ENCODE data around the gene CYB5R2. TPM values are rescaled to one million over a fixed set of nuclear protein-coding genes. Genes with fewer than 3 reads are reported as not detected.

The CYB5R2 gene
- total RNA-seq: 3.8 and 4.5 TPM in 2 replicates

DNA sequence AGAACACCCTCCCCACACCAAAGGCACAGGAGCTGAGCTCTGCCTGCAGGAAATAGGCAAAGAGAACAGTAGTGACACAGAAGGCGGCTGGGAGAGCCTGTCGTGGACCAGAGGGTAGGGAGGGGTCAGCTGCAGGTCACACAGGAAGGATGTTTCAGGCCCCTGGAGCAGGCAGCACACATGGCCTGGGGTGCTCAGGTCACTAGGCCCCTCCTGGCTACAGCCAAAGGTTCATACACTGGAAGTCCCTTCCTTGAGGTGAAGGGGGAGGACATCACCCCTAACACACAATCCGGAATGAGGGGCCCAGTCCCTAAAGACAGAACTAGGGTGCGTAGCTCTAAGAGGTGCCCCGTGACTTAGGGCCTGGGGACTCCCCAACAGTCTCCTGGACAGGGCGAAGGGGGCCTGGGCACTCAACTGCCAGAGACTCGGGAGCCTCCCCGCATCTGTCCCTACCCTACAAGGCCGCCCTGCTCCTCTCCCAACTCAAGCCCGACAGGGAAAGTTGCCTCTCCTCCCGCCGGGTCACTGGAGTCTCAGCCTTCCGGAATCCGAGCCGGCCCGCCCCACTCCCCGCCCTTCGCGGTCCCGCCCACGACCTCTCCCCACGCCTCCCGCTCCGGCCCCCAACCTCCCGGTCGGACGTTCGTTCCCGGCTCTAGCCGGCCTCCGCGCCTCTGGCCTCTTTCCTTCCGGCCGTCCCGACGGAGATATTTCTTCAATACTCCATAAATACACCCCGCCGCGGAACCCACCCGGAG is at the start of gene CYB5R2:
TSS of gene CYB5R2 (minus strand) at position 541 of the 764 bp plus-strand sequence. CDS start 675 bp downstream, outside the sequence.
- Mint-ChIP-seq H3K36me3 (ENCODE audit: low read depth) (no peaks in the 10 kb centered on the region), H3K4me3 (ENCODE audit: low read depth) (peak within 1 kb of the TSS; percentile 51), H3K27me3 (ENCODE audit: low read depth) (peaks cover 42% of the 10 kb centered on the region), H3K27ac (no peak within 1 kb of the TSS), H3K4me1 (ENCODE audit: low read depth) (peaks cover 5% of the 10 kb centered on the region), H3K9me3 (no peaks in the 10 kb centered on the region)
- intact Hi-C loops (cut with micrococcal nuclease): no loop called here
- DNase-seq (ENCODE audit: low spot score): no peak

DNA sequence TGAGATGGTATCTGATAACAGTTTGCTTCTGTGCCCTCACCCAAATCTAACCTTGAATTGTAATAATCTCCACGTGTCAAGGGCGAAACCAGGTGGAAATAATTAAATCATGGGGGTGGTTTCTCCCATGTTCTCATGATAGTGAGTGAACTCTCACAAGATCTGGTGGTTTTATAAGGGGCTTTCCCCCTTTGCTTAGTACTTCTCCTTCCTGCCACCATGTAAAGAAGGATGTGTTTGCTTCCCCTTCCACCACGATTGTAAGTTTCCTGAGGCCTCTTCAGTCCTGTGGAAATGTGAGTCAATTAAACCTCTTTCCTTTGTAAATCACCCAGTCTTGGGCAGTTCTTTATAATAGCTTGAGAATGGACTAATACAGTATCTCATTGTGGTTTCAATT is 41.5 kb upstream of the CYB5R2 start:
- Mint-ChIP-seq H3K4me1 (ENCODE audit: low read depth) (no peaks in the 10 kb centered on the region), H3K27me3 (ENCODE audit: low read depth) (no peaks in the 10 kb centered on the region), H3K9me3 (no peaks in the 10 kb centered on the region), H3K4me3 (ENCODE audit: low read depth) (no peak overlapping the region), H3K36me3 (ENCODE audit: low read depth) (no peaks in the 10 kb centered on the region), H3K27ac (no peak overlapping the region)
- DNase-seq (ENCODE audit: low spot score): no peak
- intact Hi-C loops (cut with micrococcal nuclease): no loop called here

DNA sequence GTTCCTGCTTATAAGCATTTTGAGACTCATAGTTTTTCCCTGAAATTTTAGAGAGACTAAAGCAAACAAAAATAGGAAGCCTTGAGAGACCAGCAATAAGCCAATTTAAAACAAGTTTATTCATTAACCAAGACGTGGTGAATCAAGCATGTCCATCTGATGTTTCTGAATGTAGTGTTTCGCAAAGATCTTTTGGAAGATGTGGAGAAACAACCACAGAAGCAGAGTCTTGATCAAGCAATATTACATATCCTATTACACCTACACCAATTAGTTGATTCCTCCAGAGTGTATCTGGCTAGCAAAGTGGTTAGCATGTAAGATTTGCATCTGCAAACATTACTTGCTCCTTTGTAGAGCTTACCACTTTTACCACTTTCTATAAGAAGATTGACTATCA is 33.1 kb upstream of the CYB5R2 start, which contains the start of gene OVCH2:
TSS of gene OVCH2 (minus strand) at position 101 of the 400 bp plus-strand sequence. CDS start at position 18, 83 bp downstream.
- Mint-ChIP-seq H3K4me3 (ENCODE audit: low read depth) (no peak within 1 kb of the TSS), H3K27me3 (ENCODE audit: low read depth) (no peaks in the 10 kb centered on the region), H3K4me1 (ENCODE audit: low read depth) (no peaks in the 10 kb centered on the region), H3K27ac (no peak within 1 kb of the TSS), H3K36me3 (ENCODE audit: low read depth) (no peaks in the 10 kb centered on the region), H3K9me3 (no peaks in the 10 kb centered on the region)
- intact Hi-C loops (cut with micrococcal nuclease): no loop called here
- DNase-seq (ENCODE audit: low spot score): no peak

DNA sequence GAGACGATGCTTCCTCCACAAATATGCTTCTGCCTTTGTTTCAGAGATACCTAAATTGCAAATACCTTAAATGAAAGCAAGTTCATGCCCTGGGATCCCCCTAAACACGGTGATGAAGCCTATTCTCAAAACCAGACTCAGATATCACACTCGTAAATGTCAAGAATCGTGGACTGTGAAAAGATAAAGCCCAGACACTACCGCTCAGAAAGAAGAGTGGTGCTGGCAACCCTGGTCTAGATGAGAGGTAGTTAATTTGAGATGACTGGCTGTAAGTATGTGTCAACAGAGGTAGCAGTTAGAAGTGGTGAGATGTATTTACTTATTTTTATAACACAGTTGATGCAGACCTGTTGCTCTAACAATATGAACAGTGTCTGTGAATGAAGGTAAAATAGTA is 30.4 kb upstream of the CYB5R2 start:
- intact Hi-C loops (cut with micrococcal nuclease): no loop called here
- Mint-ChIP-seq H3K9me3 (no peaks in the 10 kb centered on the region), H3K4me1 (ENCODE audit: low read depth) (no peaks in the 10 kb centered on the region), H3K27ac (no peak overlapping the region), H3K27me3 (ENCODE audit: low read depth) (no peaks in the 10 kb centered on the region), H3K36me3 (ENCODE audit: low read depth) (no peaks in the 10 kb centered on the region), H3K4me3 (ENCODE audit: low read depth) (no peak overlapping the region)
- DNase-seq (ENCODE audit: low spot score): no peak

DNA sequence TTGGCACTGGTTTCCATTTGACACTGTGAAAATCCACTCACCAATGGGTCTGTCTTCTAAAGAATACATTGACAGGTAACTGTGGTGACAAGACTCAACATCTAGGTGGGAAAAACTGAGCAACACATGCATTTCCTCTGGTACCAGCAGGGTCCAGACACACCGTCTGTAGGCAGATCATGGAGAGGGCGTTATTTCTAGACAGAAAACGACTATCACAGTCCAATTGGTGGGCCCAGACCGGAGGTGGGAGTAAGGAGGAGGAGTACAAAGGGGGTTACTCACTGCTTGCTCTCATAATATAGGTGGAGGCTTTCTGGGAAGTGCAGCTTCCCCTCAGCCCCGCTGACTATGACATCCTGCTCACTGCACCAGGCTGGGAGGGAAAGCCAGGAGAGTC is 23.1 kb upstream of the CYB5R2 start:
- DNase-seq (ENCODE audit: low spot score): no peak
- H3K4me1 Mint-ChIP-seq (ENCODE audit: low read depth): peaks cover 3% of the 10 kb centered on the region
- no peak overlapping the region for H3K4me3 Mint-ChIP-seq (ENCODE audit: low read depth)
- H3K36me3 Mint-ChIP-seq (ENCODE audit: low read depth): no peaks in the 10 kb centered on the region
- peaks cover 29% of the 10 kb centered on the region for H3K27me3 Mint-ChIP-seq (ENCODE audit: low read depth)
- intact Hi-C loops (cut with micrococcal nuclease): no loop called here
- H3K27ac Mint-ChIP-seq: no peak overlapping the region
- H3K9me3 Mint-ChIP-seq: no peaks in the 10 kb centered on the region

DNA sequence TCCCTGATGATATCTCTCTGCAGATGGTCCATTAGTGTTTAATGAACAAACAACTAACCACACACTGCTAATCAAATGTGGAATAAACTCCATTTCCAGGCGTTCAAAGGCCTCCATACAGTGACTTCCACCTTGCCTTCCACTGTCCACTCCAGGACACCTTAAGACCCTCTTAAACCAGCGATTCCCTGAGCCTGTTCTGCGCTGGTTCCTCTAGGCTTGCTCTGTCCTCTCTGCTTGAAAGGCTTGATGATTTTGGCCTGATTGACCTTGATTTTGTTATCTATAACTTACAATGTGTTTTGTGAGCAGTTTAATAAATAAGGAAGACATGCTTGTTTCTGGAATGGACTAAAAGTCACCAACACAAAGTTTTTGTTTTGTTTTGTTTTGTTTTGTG is 20.9 kb upstream of the CYB5R2 start:
- intact Hi-C loops (cut with micrococcal nuclease): loop anchor here (2.0 kb wide), 2 partner anchors 123 to 595 kb away; no protein-coding TSS in a partner anchor

DNA sequence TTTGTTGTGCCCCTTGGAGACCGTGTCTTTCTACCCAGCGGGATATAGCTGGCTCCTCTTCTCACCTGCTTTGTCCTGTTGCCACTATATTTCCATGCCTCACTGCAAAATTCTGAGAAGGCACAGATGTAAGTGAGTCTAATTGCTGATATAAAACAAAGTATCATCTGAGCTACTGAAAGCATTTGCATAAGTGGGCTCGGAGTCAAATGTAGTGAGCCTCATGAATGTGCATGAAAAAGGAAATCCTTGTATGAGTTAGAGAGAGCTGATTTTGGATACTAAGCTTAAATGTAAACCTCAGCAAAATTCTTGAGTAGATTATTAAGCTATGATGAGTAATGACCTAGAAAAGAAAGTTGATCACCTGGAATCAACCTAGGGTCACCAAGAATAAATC is 19.1 kb upstream of the CYB5R2 start:
- Mint-ChIP-seq H3K4me1 (ENCODE audit: low read depth) (peaks cover 6% of the 10 kb centered on the region), H3K36me3 (ENCODE audit: low read depth) (no peaks in the 10 kb centered on the region)
- intact Hi-C loops (cut with micrococcal nuclease): no loop called here

More for the DNA sequence above, 20.9 kb upstream of the CYB5R2 start:
- Mint-ChIP-seq H3K27me3 (ENCODE audit: low read depth) (peaks cover 36% of the 10 kb centered on the region), H3K36me3 (ENCODE audit: low read depth) (no peaks in the 10 kb centered on the region), H3K4me3 (ENCODE audit: low read depth) (no peak overlapping the region), H3K9me3 (no peaks in the 10 kb centered on the region), H3K4me1 (ENCODE audit: low read depth) (peaks cover 6% of the 10 kb centered on the region), H3K27ac (no peak overlapping the region)
- DNase-seq (ENCODE audit: low spot score): no peak

DNA sequence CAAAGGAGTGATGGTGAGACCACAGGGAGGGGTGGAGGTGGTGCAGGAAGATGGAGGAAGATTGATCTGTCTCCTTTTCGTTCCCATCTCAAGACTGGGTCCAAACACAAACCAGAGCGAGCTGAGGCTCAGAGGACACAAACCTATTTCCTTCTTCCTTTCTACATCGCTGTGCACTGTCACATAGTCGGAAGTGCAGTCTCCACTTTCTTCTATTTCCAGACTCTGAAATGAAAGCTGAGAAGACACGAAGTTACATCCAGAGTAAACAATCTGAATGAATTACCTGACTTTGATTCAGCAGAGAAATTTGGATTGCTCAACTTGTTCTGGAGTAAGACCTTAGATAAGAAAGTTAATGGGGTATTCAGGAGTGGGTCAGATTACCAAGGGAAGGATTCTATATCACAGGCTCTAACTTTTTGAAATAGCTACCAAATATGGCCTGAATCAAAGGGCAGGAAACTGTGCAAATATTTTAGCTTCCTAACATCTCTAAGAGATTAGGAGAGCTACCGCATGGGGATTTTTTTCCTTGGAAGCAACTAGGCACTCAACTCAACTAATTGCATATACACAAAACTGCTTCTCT is 18.6 kb upstream of the CYB5R2 start:
- peaks cover 6% of the 10 kb centered on the region for H3K4me1 Mint-ChIP-seq (ENCODE audit: low read depth)
- H3K27me3 Mint-ChIP-seq (ENCODE audit: low read depth): peaks cover 34% of the 10 kb centered on the region
- no peak for DNase-seq (ENCODE audit: low spot score)
- H3K27ac Mint-ChIP-seq: no peak overlapping the region
- no peaks in the 10 kb centered on the region for H3K9me3 Mint-ChIP-seq
- intact Hi-C loops (cut with micrococcal nuclease): no loop called here
- no peak overlapping the region for H3K4me3 Mint-ChIP-seq (ENCODE audit: low read depth)
- H3K36me3 Mint-ChIP-seq (ENCODE audit: low read depth): no peaks in the 10 kb centered on the region

More for the DNA sequence above, 19.1 kb upstream of the CYB5R2 start:
- DNase-seq (ENCODE audit: low spot score): no peak
- Mint-ChIP-seq H3K4me3 (ENCODE audit: low read depth) (no peak overlapping the region), H3K9me3 (no peaks in the 10 kb centered on the region), H3K27ac (no peak overlapping the region), H3K27me3 (ENCODE audit: low read depth) (peaks cover 34% of the 10 kb centered on the region)

DNA sequence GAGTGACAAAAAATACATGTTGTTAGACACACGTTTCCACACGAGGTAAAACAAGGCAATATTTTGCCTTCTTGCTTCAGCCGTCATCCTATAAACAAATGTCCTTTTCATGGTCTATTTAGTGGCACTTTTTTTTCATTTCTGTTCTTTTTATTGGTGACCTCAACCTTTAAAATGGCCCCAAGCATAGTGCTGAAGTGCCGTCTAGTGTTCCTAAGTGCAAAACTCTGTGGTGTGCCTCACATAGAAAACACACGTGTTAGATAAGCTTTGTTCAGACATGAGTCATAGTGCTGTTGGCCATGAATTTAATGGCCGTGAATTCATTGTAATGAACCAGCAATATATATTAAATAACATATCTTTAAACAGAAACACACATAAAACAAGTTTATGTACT is 17.3 kb upstream of the CYB5R2 start:
- no peaks in the 10 kb centered on the region for H3K36me3 Mint-ChIP-seq (ENCODE audit: low read depth)
- no peak overlapping the region for H3K4me3 Mint-ChIP-seq (ENCODE audit: low read depth)
- intact Hi-C loops (cut with micrococcal nuclease): no loop called here
- peaks cover 6% of the 10 kb centered on the region for H3K4me1 Mint-ChIP-seq (ENCODE audit: low read depth)
- DNase-seq (ENCODE audit: low spot score): no peak
- no peaks in the 10 kb centered on the region for H3K9me3 Mint-ChIP-seq
- H3K27ac Mint-ChIP-seq: no peak overlapping the region
- peaks cover 34% of the 10 kb centered on the region for H3K27me3 Mint-ChIP-seq (ENCODE audit: low read depth)

DNA sequence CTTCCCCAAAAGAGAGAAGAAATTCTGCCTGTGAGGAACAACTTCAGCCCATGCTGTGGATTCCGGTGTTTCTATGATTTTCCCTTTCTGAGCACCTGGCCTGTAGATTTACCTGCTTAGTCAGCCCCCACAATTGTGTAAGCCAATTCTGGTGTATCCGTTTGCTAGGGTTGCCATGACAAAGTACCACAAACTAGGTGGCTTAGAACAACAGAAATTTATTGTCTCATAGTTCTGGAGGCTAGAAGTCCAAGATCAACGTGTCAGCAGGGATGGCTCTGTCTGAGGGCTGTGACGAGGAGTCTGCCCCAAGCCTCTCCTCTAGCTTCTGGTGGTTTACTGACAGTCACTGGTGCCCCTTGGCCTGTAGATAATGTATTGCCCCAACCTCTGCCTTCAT is 15.9 kb upstream of the CYB5R2 start:
- intact Hi-C loops (cut with micrococcal nuclease): no loop called here
- H3K4me3 Mint-ChIP-seq (ENCODE audit: low read depth): no peak overlapping the region
- H3K9me3 Mint-ChIP-seq: no peaks in the 10 kb centered on the region
- H3K27me3 Mint-ChIP-seq (ENCODE audit: low read depth): peaks cover 35% of the 10 kb centered on the region
- no peaks in the 10 kb centered on the region for H3K36me3 Mint-ChIP-seq (ENCODE audit: low read depth)
- no peak overlapping the region for H3K27ac Mint-ChIP-seq
- DNase-seq (ENCODE audit: low spot score): no peak
- peaks cover 6% of the 10 kb centered on the region for H3K4me1 Mint-ChIP-seq (ENCODE audit: low read depth)

DNA sequence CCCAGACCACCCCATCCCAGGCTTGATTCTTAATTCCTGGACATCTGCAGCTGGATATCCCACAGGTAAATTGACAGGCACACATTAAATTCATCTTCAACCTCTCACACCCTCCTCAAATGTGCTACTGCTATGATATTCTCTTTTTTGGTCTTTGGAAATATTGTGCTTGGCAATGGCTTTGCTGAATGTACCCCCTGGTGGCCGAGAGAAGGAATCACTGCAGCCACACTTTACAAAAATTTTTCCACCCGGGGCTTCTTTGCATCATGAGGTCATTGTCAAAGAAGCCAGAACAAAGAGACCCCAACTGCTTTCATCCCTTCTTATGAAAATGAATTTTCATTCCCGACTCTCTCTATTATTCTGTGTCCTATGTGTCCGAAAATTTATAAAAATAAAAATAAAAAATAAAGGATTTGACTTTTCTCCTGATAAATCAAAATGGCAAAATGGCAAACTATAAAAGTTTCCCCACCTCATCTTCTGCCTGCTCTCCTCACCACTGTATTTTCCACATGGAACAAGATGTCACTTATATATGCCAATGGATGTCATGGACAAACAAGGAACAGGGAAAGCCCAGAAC is 15.0 kb upstream of the CYB5R2 start:
- Mint-ChIP-seq H3K36me3 (ENCODE audit: low read depth) (no peaks in the 10 kb centered on the region), H3K27ac (no peak overlapping the region), H3K4me3 (ENCODE audit: low read depth) (no peak overlapping the region), H3K27me3 (ENCODE audit: low read depth) (peaks cover 26% of the 10 kb centered on the region), H3K4me1 (ENCODE audit: low read depth) (peaks cover 6% of the 10 kb centered on the region), H3K9me3 (no peaks in the 10 kb centered on the region)
- intact Hi-C loops (cut with micrococcal nuclease): loop anchor here (1.0 kb wide), 1 partner anchor 175 kb away; the partner anchor contains the start of gene PPFIBP2
- no peak for DNase-seq (ENCODE audit: low spot score)

DNA sequence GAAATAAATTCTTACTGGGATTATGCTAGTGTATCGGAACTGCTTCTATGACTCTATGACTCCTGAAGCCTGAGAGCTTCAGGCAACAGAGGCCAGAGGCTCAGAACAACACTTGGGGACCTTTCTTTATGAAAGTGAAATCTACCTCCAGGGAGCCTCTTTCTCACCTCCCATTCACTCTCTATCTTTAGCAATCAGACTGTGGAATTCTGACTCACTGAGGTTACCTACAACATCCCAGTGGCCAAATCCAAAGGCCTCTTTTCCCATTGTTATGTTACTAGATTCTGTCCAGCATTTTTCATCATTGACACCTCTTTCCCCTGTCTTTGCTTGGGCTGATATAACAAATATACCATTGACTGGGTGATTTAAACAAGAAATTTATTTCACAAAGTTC is 14.1 kb upstream of the CYB5R2 start:
- Mint-ChIP-seq H3K36me3 (ENCODE audit: low read depth) (no peaks in the 10 kb centered on the region), H3K27ac (no peak overlapping the region), H3K9me3 (no peaks in the 10 kb centered on the region), H3K4me1 (ENCODE audit: low read depth) (peaks cover 6% of the 10 kb centered on the region), H3K27me3 (ENCODE audit: low read depth) (peaks cover 19% of the 10 kb centered on the region), H3K4me3 (ENCODE audit: low read depth) (no peak overlapping the region)
- DNase-seq (ENCODE audit: low spot score): no peak
- intact Hi-C loops (cut with micrococcal nuclease): no loop called here

DNA sequence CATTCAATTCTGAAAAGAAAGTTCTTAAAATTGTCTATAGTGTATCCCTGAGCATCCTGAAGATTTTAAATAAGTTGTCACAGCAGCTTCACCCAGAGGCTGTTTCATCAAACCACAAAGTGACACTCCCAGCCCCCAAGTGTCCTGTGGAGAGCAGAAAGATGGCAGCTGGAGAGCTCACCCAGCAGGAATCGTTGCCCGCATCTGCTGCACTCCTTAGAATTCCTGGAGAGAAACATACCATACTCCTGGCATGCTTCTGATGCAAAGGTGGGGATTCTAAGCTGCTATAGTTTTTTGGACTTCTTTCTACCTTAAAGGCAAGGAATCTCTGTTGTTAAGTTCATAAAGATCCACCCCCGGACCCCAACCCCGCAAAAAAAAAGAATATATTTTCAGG is 13.5 kb upstream of the CYB5R2 start:
- no peak for DNase-seq (ENCODE audit: low spot score)
- peaks cover 6% of the 10 kb centered on the region for H3K4me1 Mint-ChIP-seq (ENCODE audit: low read depth)
- peaks cover 14% of the 10 kb centered on the region for H3K27me3 Mint-ChIP-seq (ENCODE audit: low read depth)
- intact Hi-C loops (cut with micrococcal nuclease): no loop called here
- H3K4me3 Mint-ChIP-seq (ENCODE audit: low read depth): no peak overlapping the region
- no peaks in the 10 kb centered on the region for H3K36me3 Mint-ChIP-seq (ENCODE audit: low read depth)
- no peak overlapping the region for H3K27ac Mint-ChIP-seq
- no peaks in the 10 kb centered on the region for H3K9me3 Mint-ChIP-seq

Measured in activated T-helper 2 cell treated with anti-CD3 and anti-CD28 coated beads, Interferon-gamma antibody, Interleukin-2, Interleukin-4, amounts not matched to agents 10 μg/mL and 5 μg/mL and 100 μg/mL, durations not matched to agents 14 hours and 24 hours and 36 hours (primary cell).